Measurements from ENCODE around the gene PRDX4.
"Not testable (repeated sequence)": the region's sequence is repeated elsewhere in the genome, so short reads cannot be mapped to it uniquely, and the experiment has no call there.

Gene PRDX4

DNA sequence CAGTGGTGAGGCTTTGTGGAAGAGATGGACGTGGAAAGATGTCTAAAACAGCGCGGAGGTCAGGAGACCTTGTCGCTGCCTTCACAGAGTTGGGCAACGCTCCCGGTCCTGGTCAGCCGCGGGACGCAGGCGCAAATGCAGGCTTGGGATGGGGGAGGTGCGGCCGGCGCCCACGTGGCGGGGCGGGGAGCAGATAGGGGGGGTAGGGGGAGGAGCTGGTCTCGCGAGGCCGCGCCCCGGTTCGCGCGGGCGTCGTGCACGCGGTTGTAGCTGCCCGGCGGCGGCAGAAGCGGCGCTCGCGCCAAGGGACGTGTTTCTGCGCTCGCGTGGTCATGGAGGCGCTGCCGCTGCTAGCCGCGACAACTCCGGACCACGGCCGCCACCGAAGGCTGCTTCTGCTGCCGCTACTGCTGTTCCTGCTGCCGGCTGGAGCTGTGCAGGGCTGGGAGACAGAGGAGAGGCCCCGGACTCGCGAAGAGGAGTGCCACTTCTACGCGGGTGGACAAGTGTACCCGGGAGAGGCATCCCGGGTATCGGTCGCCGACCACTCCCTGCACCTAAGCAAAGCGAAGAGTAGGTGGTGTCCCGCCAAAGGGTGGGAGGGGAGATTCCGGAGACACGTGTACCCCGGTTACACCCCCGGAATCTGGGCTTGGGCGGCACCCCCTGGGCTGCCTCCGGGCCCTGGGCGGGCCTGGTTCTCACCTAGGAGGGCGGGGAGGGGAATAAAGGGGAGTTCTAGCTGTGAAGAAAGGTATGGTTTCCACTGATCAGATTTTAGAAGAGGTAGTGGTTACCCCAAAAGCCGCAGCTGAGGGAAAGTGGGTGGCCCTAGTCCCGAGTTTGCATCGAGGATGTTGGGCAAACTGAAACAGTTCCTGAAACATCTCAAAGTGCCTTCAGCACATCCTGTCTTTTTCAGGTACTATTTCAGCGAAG, at the start of gene PRDX4:
Gene PRDX4, plus strand, starts transcription at position 255 of the 939 bp plus-strand sequence. Its CDS starts 78 bp downstream, at position 333.
- peak; percentile 5 for DNase-seq

GRCh38 chrX:23621621-23622265, 45.5 kb upstream of the PRDX4 start:
- no peak for DNase-seq

- DNase-seq: no peak
These were observed 43.5 kb upstream of the PRDX4 start for GRCh38 chrX:23623797-23624196.

GRCh38 chrX:23626651-23627050, 40.6 kb upstream of the PRDX4 start:
- no peak for DNase-seq

- DNase-seq: no peak
These were observed 39.2 kb upstream of the PRDX4 start for GRCh38 chrX:23628131-23628530.

DNA sequence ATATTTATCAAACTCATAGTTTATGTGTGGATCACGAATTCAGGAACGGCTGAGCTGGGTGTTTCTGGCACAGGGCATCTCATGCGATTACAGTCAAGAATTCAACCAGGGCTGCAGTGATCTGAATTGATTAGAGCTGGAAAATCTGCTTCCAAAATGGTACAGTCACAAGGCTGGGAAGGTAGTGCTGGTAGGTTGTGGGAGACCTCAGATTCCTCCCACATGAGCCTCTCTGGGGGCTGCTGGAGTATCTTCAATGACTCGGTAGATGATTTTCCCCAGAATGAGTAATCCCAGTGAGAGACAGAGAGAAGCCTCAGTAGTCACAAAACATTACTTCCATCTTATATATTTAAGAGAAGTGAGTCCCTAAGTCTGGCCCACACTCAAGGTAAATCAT, 36.2 kb upstream of the PRDX4 start:
- DNase-seq: no peak

GRCh38 chrX:23633834-23634580, 33.3 kb upstream of the PRDX4 start:
- DNase-seq: no peak

DNA sequence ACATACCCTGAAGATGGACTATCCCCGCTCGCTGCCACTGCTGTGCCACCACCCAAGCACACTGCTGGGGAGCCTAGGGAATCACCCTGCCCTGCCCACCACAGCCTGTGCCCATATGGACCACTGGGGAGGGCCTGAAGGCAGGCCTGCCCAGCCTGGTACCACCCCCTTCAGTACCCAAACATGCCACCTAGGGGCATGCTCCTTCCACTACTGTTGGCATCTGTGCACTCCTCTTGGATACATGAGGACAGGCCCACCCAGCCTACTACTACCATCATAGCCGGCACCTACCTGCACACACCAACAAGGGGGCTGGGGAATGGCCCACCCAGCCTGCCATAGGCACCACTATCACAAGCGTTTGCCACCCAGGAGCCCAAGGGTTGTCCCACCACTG, 30.1 kb upstream of the PRDX4 start:
- no peak for DNase-seq

DNA sequence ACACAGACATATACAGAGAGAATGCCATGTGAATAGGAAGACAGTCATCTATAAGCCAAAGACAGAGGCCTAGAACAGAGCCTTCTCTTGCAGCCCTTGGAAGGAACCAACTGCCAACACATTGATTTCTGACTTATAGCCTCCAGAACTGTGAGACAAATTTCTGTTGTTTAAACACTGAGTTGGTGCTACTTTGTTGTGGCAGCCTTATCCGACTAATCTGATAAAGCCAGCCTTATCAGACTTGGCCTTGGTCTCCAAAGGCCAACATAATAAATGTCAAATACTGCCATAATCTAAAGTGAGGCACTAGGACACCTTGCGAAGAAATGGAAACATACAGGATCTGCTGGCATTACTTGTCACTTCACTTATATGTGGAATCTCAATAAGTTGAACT, 24.3 kb upstream of the PRDX4 start:
- DNase-seq: no peak

DNA sequence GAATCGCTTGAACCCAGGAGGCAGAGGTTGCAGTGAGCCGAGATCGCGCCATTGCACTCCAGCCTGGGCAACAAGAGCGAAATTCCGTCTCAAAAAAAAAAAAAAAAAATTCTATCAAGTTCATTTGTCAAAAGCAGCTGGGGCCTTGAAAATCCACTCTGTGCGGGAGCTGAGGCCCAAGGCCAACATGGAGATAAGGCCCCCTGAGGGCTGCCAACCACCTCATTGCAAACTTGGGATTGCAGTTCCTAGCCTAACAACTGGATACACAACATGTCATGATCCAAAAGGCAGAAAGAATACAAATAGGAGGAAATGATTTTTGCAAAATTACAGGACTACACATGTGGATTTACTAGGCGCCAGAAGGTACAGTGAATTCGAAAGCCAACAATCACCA, 22.5 kb upstream of the PRDX4 start:
- DNase-seq: no peak

- peak; percentile 7 for DNase-seq
These were observed 11.2 kb upstream of the PRDX4 start for GRCh38 chrX:23656091-23656490.

DNA sequence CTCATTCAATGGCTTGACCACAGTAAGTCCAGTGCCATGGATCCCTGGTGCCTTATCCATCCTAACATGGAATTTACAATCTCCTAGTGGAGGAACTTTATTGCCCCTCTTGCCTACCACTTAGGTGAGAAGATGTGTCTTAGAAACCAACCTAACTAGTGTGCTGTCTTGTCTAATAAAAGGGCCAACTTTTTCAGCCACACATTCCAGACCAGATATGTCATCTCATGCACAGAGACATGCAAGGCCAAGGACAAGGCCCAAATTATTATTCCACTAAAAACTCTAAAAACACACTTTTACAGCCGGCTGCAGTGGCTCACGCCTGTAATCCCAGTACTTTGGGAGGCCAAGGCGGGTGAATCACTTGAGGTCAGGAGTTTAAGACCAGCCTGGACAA, 10.6 kb upstream of the PRDX4 start:
- DNase-seq: no peak

DNA sequence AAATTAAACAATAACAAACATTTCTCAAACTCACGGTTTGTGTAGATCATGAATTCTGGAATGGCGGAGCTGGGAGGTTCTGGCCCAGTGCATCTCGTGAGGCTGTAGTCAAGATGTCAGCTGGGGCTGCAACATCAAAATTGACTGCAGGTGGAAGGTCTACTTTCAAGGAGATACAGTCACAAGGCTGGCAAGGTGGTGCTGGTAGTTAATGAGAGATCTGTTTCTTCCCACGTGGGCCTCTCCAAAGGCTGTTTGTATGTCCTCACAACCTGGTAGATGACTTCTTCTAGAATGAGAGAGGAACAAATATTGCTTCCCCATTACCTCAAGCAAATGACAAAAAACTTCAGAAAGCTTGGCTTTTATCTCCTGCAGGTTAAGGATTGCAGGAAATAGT, 8.0 kb upstream of the PRDX4 start:
- DNase-seq: no peak

DNA sequence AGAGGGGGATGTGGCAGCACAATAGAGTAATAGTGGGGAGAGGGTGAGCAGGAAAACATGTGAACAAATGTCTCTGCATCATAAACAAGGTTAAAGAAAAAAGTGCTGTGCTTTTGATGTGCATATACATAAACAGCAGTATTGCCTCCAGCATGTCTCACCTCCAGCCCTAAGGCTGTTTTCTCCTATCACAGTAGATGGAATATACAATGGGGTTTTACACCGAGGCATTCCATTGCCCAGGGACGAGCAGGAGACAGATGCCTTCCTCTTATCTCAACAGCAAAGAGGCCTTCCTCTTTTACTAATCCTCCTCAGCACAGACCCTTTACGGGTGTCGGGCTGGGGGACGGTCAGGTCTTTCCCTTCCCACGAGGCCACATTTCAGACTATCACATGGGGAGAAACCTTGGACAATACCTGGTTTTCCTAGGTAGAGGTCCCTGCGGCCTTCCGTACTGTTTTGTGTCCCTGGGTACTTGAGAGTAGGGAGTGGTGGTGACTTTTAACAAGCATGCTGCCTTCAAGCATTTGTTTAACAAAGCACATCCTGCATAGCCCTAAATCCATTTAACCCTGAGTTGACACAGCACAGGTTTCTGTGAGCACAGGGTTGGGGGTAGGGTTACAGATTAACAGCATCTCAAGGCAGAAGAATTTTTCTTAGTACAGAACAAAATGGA, 7.1 kb upstream of the PRDX4 start:
- DNase-seq: not testable (repeated sequence)

DNA sequence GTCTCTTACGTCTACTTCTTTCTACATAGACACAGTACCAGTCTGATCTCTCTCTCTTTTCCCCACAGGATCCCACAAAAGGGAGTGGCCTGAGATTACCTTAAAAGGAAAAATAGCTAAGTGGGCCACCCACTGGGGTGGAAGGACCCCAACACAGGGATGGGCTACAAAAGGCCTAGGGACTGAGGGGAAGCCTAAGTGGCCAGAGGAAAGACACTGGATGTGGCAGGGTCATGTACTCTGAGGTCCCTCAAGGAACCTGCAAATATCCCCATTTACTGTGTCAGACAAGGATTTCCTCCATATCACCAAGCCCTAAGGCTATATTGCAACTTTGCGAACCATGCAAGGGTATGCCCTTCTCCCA, 6.5 kb upstream of the PRDX4 start:
- no peak for DNase-seq

GRCh38 chrX:23661671-23662070, 5.6 kb upstream of the PRDX4 start:
- no peak for DNase-seq

- no peak for DNase-seq
These were observed 5.1 kb upstream of the PRDX4 start for GRCh38 chrX:23662187-23662586.

GRCh38 chrX:23662853-23663252, 4.4 kb upstream of the PRDX4 start:
- DNase-seq: no peak

DNA sequence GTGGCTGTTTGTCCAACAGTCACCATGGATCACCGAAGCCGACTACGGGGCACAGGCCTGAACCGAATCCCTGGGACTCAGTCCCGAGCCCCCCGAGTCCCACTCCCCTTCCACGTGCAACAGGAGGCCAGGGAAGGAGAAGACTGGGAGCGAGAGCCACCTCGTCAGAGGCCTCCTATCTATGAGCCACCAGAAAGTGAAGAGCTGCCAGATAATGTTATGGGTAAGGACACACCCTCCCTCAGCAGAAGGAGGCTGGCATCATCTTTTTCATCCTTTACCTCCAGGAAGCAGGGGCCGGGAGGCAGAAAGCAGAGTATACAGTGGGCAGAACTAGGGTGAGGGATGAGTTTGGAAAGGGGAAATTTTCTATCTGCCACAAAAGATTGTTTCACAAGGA, 2.8 kb upstream of the PRDX4 start:
- no peak for DNase-seq

- no peak for DNase-seq
These were observed 1.0 kb upstream of the PRDX4 start for GRCh38 chrX:23666282-23666681.

GRCh38 chrX:23668335-23668734, 1.0 kb downstream of the PRDX4 start:
- DNase-seq: no peak

- DNase-seq: no peak
These were observed 3.2 kb downstream of the PRDX4 start for GRCh38 chrX:23670528-23670927.

GRCh38 chrX:23673108-23673507, 5.8 kb downstream of the PRDX4 start:
- no peak for DNase-seq

All from DMS79 treated with DMSO at 0.1 percent for 48 hours (cell line).